SK-N-SH (cell line): ENCODE measurements around the gene CUL1.

ENCODE experiments used
- FOXM1 ChIP-seq: IDR thresholded peaks from 2 replicates; pipeline ENCODE4 v1.4.0; 2012; ENCODE audit warnings: low read depth, mild to moderate bottlenecking
- GABPA ChIP-seq: IDR thresholded peaks from 2 replicates; pipeline ENCODE4 v1.4.0; 2012; ENCODE audit warnings: low read depth, mild to moderate bottlenecking
- MXI1 ChIP-seq: IDR thresholded peaks from 2 replicates; pipeline ENCODE4 v1.6.1; 2012; ENCODE audit warnings: mild to moderate bottlenecking, low read depth, low read length, improper control_type of control experiment
- NFIC ChIP-seq: IDR thresholded peaks from 2 replicates; pipeline ENCODE4 v1.4.0; 2012; ENCODE audit warnings: borderline replicate concordance
- RAD21 ChIP-seq: IDR thresholded peaks from 2 replicates; pipeline ENCODE4 v1.6.1; 2012; ENCODE audit warnings: mild to moderate bottlenecking, low read length
- SMC3 ChIP-seq: IDR thresholded peaks from 2 replicates; pipeline ENCODE4 v1.6.1; 2012; ENCODE audit warnings: low read depth, low read length, improper control_type of control experiment
- TEAD4 ChIP-seq: IDR thresholded peaks from 2 replicates; pipeline ENCODE4 v1.4.0; 2012; ENCODE audit warnings: mild to moderate bottlenecking, borderline replicate concordance; ENCODE audit not compliant: insufficient read depth
- YY1 ChIP-seq: IDR thresholded peaks from 2 replicates; pipeline ENCODE4 v1.4.0; 2012; ENCODE audit warnings: low read depth, mild to moderate bottlenecking
- TF ChIP-seq, protein P1 (sequence below): fragments of 200-600 bp; sonication (generic); IDR thresholded peaks from 2 replicates; pipeline ENCODE4 v1.6.1; 2017; ENCODE audit warnings: antibody characterized with exemption, mild to moderate bottlenecking, moderate library complexity
- TF ChIP-seq, protein P2 (sequence below): IDR thresholded peaks from 2 replicates; pipeline ENCODE4 v1.6.1; 2012; ENCODE audit warnings: mild to moderate bottlenecking, low read depth, low read length, moderate library complexity

DNA sequence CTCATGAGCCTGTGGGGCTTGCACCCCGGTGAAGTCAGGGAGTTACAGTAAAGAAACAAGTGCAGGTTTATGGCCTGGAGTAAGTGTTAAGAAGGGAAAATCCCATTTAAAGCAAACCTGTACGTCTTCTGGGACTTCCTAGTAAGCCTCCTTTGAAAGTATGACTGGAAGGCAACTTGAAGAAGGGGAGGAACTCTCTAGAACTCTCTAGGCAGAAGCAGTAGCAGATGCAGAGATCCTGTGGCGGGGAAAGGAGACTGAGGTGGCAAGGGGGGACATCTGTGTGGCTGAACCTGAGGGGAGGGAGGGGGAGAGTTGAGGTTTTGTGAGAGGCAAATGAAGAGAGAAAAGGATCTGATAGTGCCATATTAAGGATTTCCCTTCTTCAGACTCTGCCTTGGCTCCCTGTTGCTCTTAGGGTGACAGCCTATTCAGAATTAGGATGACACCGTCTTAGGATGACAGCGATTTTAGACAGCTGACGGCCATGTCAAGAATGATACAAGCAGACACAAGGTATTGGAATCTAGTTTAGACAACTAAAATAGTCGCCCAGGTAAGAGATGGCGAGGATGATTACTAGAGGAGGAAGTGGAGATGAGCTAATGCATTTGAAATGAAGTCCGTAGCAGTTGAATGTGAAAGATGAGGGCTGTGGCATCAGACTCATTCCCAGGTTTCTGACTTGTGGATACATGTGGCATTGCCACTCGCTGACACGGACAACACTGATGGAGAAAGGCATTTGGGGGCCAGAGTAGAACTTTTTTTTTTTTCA, 29.0 kb downstream of the CUL1 start:
- TF ChIP-seq, protein P1, sequence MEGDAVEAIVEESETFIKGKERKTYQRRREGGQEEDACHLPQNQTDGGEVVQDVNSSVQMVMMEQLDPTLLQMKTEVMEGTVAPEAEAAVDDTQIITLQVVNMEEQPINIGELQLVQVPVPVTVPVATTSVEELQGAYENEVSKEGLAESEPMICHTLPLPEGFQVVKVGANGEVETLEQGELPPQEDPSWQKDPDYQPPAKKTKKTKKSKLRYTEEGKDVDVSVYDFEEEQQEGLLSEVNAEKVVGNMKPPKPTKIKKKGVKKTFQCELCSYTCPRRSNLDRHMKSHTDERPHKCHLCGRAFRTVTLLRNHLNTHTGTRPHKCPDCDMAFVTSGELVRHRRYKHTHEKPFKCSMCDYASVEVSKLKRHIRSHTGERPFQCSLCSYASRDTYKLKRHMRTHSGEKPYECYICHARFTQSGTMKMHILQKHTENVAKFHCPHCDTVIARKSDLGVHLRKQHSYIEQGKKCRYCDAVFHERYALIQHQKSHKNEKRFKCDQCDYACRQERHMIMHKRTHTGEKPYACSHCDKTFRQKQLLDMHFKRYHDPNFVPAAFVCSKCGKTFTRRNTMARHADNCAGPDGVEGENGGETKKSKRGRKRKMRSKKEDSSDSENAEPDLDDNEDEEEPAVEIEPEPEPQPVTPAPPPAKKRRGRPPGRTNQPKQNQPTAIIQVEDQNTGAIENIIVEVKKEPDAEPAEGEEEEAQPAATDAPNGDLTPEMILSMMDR, result no peak
- TF ChIP-seq SMC3 (no peak), FOXM1 (no peak), RAD21 (no peak), GABPA (no peak), YY1 (no peak), MXI1 (no peak), NFIC (no peak), TEAD4 (no peak)
- TF ChIP-seq, protein P2, sequence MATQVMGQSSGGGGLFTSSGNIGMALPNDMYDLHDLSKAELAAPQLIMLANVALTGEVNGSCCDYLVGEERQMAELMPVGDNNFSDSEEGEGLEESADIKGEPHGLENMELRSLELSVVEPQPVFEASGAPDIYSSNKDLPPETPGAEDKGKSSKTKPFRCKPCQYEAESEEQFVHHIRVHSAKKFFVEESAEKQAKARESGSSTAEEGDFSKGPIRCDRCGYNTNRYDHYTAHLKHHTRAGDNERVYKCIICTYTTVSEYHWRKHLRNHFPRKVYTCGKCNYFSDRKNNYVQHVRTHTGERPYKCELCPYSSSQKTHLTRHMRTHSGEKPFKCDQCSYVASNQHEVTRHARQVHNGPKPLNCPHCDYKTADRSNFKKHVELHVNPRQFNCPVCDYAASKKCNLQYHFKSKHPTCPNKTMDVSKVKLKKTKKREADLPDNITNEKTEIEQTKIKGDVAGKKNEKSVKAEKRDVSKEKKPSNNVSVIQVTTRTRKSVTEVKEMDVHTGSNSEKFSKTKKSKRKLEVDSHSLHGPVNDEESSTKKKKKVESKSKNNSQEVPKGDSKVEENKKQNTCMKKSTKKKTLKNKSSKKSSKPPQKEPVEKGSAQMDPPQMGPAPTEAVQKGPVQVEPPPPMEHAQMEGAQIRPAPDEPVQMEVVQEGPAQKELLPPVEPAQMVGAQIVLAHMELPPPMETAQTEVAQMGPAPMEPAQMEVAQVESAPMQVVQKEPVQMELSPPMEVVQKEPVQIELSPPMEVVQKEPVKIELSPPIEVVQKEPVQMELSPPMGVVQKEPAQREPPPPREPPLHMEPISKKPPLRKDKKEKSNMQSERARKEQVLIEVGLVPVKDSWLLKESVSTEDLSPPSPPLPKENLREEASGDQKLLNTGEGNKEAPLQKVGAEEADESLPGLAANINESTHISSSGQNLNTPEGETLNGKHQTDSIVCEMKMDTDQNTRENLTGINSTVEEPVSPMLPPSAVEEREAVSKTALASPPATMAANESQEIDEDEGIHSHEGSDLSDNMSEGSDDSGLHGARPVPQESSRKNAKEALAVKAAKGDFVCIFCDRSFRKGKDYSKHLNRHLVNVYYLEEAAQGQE, result no peak
